Peyer's patch (tissue), 4 donors: ENCODE data around the gene HMX2. TPM values are rescaled to one million over a fixed set of nuclear protein-coding genes. Genes with fewer than 3 reads are reported as not detected.
A peak's percentile ranks its signal among the peaks of the same experiment; 100 is the strongest.

Experiments
- DNase-seq, 3 donors: peaks; one replicate each; pipeline ENCODE4 v3.0.0-alpha.2; 2017 to 2019
- H3K27ac ChIP-seq, 4 donors: fragments of 200-600 bp; sonication (generic); one replicate each; pipeline ENCODE4 v1.5.1; 2016 to 2019
- H3K27me3 ChIP-seq, 2 donors: fragments of 200-600 bp; sonication (generic); one replicate each; pipeline ENCODE4 v1.5.1; 2019
- H3K36me3 ChIP-seq, 3 donors: fragments of 200-600 bp; sonication (generic); one replicate each; pipeline ENCODE4 v1.5.1; 2016 to 2019
- H3K4me1 ChIP-seq, 4 donors: fragments of 200-600 bp; sonication (generic); one replicate each; pipeline ENCODE4 v1.5.1; 2016 to 2019
- H3K4me3 ChIP-seq, 4 donors: fragments of 200-600 bp; sonication (generic); 1 replicate in 3 of 4; 2 replicates in 1 of 4; pipeline ENCODE4 v1.5.1; 2016 to 2019; ENCODE audit warnings: mild to moderate bottlenecking in 1 of 4
- H3K9me3 ChIP-seq, 4 donors: fragments of 200-600 bp; sonication (generic); one replicate each; pipeline ENCODE4 v1.5.1; 2016 to 2019; ENCODE audit warnings: mild to moderate bottlenecking in 1 of 4
- CTCF ChIP-seq, 6 experiments: fragments of 450-650 bp in 4 of 6; fragments of 200-600 bp in 2 of 6; sonication (generic) in 1 of 6; IDR thresholded peaks; one replicate each; pipeline ENCODE4 v1.5.1; 2017 to 2019; ENCODE audit warnings: antibody characterized with exemption in 6 of 6, mild to moderate bottlenecking in 3 of 6, moderate library complexity in 1 of 6
- POLR2A ChIP-seq, 2 donors: fragments of 450-650 bp; IDR thresholded peaks; one replicate each; pipeline ENCODE4 v1.5.1; 2017; ENCODE audit warnings: antibody characterized with exemption in 2 of 2, mild to moderate bottlenecking in 2 of 2, moderate library complexity in 2 of 2
- total RNA-seq, 4 donors: library from RNA; depleted of rRNA; stranded (reverse); fragments of >200 nt; gene quantifications; one replicate each; pipeline ENCODE4 v1.1.0, GENCODE V29; 2016

HMX2 gene
- total RNA-seq, 4 donors from 2014 or later = 1.0 TPM; not detected in 3

DNA sequence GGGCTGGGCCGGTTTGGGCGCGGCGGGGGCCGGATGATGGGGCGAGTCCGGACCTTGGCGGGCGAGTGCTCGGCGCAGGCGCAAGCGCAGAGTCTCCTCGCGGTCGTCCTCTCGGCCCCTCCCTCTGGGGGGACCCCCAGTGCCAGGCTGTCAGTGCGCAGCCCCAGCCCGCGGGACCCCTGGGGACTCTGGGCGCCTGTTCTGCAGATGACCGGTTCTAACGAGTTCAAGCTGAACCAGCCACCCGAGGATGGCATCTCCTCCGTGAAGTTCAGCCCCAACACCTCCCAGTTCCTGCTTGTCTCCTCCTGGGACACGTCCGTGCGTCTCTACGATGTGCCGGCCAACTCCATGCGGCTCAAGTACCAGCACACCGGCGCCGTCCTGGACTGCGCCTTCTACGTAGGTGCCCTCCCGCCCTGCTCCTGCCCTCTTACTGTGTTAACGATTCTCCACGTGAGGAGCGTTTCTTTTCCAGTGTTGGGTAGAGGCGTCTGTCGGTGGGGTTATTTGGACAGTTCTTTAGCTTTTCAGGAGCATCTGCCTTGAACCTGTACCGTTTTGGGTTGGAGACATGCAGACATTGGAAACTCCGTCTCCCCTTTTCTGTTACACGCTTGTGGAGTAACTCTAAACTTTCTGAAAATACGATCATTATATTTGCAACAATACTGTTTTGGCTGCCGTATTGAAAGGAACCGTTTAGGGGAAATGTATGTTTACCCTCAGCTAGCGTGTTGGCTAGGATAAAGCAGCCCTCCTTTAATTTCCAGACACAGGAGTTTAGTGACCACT, 7.0 kb downstream of the HMX2 start:
- Histone ChIP-seq H3K4me1 (peaks cover 0 to 38% (median 16%) of the 10 kb centered on the region in 4 donors), H3K36me3 (peaks cover 0 to 19% (median 0%) of the 10 kb centered on the region in 3 donors), H3K27ac (peak overlapping the region; percentile 84 to 95 (median 89)), H3K27me3 (peaks cover 0 to 13% of the 10 kb centered on the region in 2 donors), H3K4me3 (peak overlapping the region; percentile 74 to 95 (median 88)), H3K9me3 (no peaks in the 10 kb centered on the region)
- DNase-seq = peak; percentile 46 to 80 (median 72)
- TF ChIP-seq CTCF (IDR thresholded peaks at IDR 0.05) = no peak

GRCh38 chr10:123156078-123156477, 8.1 kb downstream of the HMX2 start:
- H3K27ac ChIP-seq = no peak overlapping the region
- TF ChIP-seq POLR2A (IDR thresholded peaks at IDR 0.05) = no peak
- TF ChIP-seq CTCF (IDR thresholded peaks at IDR 0.05) = no peak
- no peak for DNase-seq
- H3K4me1 ChIP-seq = peaks cover 0 to 27% (median 7%) of the 10 kb centered on the region in 4 donors
- peaks cover 0 to 29% (median 0%) of the 10 kb centered on the region in 3 donors for H3K36me3 ChIP-seq
- H3K9me3 ChIP-seq = no peaks in the 10 kb centered on the region
- H3K4me3 ChIP-seq = no peak overlapping the region
- peaks cover 0 to 5% of the 10 kb centered on the region in 2 donors for H3K27me3 ChIP-seq

DNA sequence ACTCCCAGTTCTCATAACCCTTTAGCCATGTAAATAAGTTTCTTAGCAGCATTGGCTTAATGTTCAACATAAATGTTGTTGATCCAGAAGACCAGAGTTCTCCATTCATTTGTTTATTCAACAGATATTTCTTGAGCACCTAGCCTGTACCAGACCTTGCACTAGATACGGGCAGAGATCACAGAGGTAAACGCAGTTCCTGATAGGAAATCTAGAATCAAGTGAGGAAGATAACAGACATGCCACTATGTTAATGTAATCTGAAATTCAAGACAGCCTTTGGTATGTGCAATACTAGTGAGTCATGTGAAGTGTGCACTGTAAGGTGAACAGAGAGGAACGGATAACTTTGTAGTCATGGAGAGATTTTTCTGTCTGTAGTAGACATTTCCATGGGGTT, 9.3 kb downstream of the HMX2 start:
- Histone ChIP-seq H3K27me3 (no peaks in the 10 kb centered on the region), H3K9me3 (no peaks in the 10 kb centered on the region), H3K4me3 (no peak overlapping the region), H3K4me1 (peaks cover 0 to 23% (median 3%) of the 10 kb centered on the region in 4 donors), H3K36me3 (peaks cover 0 to 41% (median 0%) of the 10 kb centered on the region in 3 donors), H3K27ac (no peak overlapping the region)
- DNase-seq = no peak
- TF ChIP-seq CTCF (IDR thresholded peaks at IDR 0.05) = no peak
- TF ChIP-seq POLR2A (IDR thresholded peaks at IDR 0.05) = no peak

DNA sequence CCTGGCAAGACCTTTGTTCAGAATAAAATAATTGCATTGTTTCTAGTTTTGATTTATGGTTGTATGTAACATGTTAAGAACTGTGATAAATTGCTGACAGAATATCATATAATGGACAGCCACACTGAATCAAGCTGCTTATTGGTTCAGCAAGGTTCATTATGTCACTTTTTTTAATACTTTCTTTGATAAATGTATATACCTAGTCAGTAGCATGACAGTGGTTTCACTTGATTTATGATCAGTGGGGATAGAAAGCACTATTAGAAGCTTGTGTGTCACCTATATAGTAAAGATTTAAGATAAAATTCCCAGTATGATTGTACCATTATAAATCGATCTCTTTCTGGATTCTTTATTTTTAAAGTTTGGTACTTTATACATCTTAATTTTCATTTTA, 10.7 kb downstream of the HMX2 start:
- H3K36me3 ChIP-seq = peaks cover 0 to 55% (median 4%) of the 10 kb centered on the region in 3 donors
- TF ChIP-seq POLR2A (IDR thresholded peaks at IDR 0.05) (no peak), CTCF (IDR thresholded peaks at IDR 0.05) (no peak)

DNA sequence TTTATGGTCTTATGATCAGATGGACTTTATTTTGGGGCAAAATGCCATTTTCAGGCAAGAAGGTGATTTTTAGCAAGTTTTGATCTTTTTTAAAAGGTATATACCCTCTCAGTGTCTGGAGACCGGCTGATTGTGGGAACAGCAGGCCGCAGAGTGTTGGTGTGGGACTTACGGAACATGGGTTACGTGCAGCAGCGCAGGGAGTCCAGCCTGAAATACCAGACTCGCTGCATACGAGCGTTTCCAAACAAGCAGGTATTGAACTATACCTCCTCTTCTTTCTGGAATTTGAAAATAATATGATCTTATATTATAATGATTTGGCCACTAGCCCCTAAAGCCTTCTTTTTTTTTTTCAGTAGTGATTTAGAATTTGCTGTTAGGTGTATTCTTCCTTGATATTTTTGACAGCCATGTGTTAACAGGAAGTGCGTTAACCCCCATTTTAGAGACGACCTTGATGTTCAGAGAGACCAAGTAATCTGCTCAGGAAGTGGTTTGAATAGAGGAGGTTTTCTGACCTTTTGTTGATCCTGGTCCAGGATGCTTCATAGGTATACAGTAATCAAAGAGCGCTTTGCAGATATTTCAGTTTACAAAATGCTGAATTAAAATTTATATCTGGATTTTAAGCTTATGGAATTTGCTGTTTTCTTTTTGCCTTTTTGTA, 12.5 kb downstream of the HMX2 start:
- H3K36me3 ChIP-seq = peaks cover 0 to 73% (median 4%) of the 10 kb centered on the region in 3 donors
- H3K4me3 ChIP-seq = no peak overlapping the region
- H3K27ac ChIP-seq = peak overlapping the region in 3 of 4 donors; percentile 3 to 40 (median 22)
- no peaks in the 10 kb centered on the region for H3K27me3 ChIP-seq
- H3K9me3 ChIP-seq = no peaks in the 10 kb centered on the region
- no peak for TF ChIP-seq POLR2A (IDR thresholded peaks at IDR 0.05)
- TF ChIP-seq CTCF (IDR thresholded peaks at IDR 0.05) = no peak
- peaks cover 0 to 17% (median under 1%) of the 10 kb centered on the region in 4 donors for H3K4me1 ChIP-seq
- peak in 1 of 3 donors; percentile 52 for DNase-seq

More for the DNA sequence above, 10.7 kb downstream of the HMX2 start:
- no peak overlapping the region for H3K4me3 ChIP-seq
- no peak overlapping the region for H3K27ac ChIP-seq
- H3K27me3 ChIP-seq = no peaks in the 10 kb centered on the region
- DNase-seq = no peak
- H3K9me3 ChIP-seq = no peaks in the 10 kb centered on the region
- H3K4me1 ChIP-seq = peaks cover 0 to 23% (median 3%) of the 10 kb centered on the region in 4 donors
